Measurements from ENCODE around the gene ZDHHC24. TPM values are rescaled to one million over a fixed set of nuclear protein-coding genes. Genes with fewer than 3 reads are reported as not detected.
A peak's percentile ranks its signal among the peaks of the same experiment; 100 is the strongest.

Gene ZDHHC24
- total and polyA plus RNA-seq, 2 donors from 2014 or later = 13.2 to 18.7 TPM

DNA sequence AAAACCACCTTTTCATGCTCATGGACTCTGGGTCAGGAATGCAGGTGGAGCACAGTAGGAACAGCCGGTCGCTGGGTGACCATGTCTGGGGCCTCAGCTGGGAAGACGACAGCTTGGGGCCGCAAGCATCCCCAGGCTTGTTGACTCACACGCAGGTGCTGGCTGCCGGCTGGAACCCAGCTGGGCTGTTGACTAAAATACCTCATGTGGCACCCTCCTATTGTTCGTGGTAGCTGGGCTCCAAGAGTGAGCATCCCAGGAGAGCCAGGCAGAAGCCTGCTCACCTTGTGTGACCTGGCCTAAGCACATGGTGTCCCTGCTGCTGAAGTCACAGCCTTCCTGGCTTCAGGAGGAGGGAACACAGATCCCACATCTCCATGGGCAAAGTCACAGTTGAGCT, 56.2 kb downstream of the ZDHHC24 start:
- H3K27me3 ChIP-seq (ENCODE audit: control insufficient read depth, insufficient read depth, low read length) = no peaks in the 10 kb centered on the region
- H3K9me3 ChIP-seq (ENCODE audit: control insufficient read depth in 2 of 3, insufficient read depth in 1 of 3, low read length in 3 of 3) = no peaks in the 10 kb centered on the region
- peaks cover 0 to 8% (median 3%) of the 10 kb centered on the region in 3 donors for H3K36me3 ChIP-seq (ENCODE audit: control insufficient read depth in 2 of 3, insufficient read depth in 3 of 3, low read length in 3 of 3)
- H3K4me1 ChIP-seq (ENCODE audit: control insufficient read depth in 2 of 3, insufficient read depth in 2 of 3, low read depth in 1 of 3, low read length in 3 of 3) = peaks cover 0 to 8% (median 0%) of the 10 kb centered on the region in 3 donors
- H3K27ac ChIP-seq (ENCODE audit: low read depth in 2 of 2, low read length in 2 of 2) = no peak overlapping the region
- DNase-seq (no peak), FAIRE-seq (no peak)
- no peak overlapping the region for H3K4me3 ChIP-seq (ENCODE audit: low read length in 3 of 3)
- intact Hi-C loops (cut with DNase I) = no loop called here
- H3K9ac ChIP-seq (ENCODE audit: low read length in 3 of 3) = no peak overlapping the region
- TF ChIP-seq, protein P1, sequence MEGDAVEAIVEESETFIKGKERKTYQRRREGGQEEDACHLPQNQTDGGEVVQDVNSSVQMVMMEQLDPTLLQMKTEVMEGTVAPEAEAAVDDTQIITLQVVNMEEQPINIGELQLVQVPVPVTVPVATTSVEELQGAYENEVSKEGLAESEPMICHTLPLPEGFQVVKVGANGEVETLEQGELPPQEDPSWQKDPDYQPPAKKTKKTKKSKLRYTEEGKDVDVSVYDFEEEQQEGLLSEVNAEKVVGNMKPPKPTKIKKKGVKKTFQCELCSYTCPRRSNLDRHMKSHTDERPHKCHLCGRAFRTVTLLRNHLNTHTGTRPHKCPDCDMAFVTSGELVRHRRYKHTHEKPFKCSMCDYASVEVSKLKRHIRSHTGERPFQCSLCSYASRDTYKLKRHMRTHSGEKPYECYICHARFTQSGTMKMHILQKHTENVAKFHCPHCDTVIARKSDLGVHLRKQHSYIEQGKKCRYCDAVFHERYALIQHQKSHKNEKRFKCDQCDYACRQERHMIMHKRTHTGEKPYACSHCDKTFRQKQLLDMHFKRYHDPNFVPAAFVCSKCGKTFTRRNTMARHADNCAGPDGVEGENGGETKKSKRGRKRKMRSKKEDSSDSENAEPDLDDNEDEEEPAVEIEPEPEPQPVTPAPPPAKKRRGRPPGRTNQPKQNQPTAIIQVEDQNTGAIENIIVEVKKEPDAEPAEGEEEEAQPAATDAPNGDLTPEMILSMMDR (IDR thresholded peaks at IDR 0.05; ENCODE audit: borderline replicate concordance, extremely low read depth, insufficient read depth) = no peak

DNA sequence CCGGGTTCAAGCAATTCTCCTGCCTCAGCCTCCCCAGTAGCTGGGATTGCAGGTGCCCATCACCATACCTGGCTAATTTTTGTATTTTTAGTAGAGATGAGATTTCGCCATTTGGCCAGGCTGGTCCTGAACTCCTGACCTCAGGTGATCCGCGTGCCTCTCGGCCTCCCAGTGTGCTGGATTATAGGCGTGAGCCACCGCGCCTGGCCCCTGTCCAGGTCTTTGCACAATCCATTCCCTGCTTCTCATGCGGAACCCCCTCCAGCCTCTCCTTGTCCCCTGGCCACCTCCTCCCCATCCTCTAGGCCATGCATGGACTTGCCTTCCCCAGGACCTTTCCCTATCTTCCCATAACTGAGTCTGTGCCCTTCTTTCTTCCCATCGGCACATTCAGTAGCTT, 56.9 kb downstream of the ZDHHC24 start:
- FAIRE-seq (no peak), DNase-seq (peak in 1 of 5 donors; percentile 14)
- Histone ChIP-seq H3K36me3 (ENCODE audit: control insufficient read depth in 2 of 3, insufficient read depth in 3 of 3, low read length in 3 of 3) (peaks cover 0 to 8% (median 3%) of the 10 kb centered on the region in 3 donors), H3K27ac (ENCODE audit: low read depth in 2 of 2, low read length in 2 of 2) (no peak overlapping the region), H3K9me3 (ENCODE audit: control insufficient read depth in 2 of 3, insufficient read depth in 1 of 3, low read length in 3 of 3) (no peaks in the 10 kb centered on the region), H3K4me1 (ENCODE audit: control insufficient read depth in 2 of 3, insufficient read depth in 2 of 3, low read depth in 1 of 3, low read length in 3 of 3) (peaks cover 0 to 9% (median 0%) of the 10 kb centered on the region in 3 donors), H3K27me3 (ENCODE audit: control insufficient read depth, insufficient read depth, low read length) (no peaks in the 10 kb centered on the region), H3K4me3 (ENCODE audit: low read length in 3 of 3) (no peak overlapping the region), H3K9ac (ENCODE audit: low read length in 3 of 3) (no peak overlapping the region)
- TF ChIP-seq, protein P1 (IDR thresholded peaks at IDR 0.05; ENCODE audit: borderline replicate concordance, extremely low read depth, insufficient read depth) = no peak
- intact Hi-C loops (cut with DNase I) = no loop called here

GRCh38 chr11:66484806-66485380, 61.0 kb downstream of the ZDHHC24 start:
- Histone ChIP-seq H3K36me3 (ENCODE audit: control insufficient read depth in 2 of 3, insufficient read depth in 3 of 3, low read length in 3 of 3) (peaks cover 0 to 6% (median 3%) of the 10 kb centered on the region in 3 donors), H3K4me3 (ENCODE audit: low read length in 3 of 3) (no peak overlapping the region), H3K27me3 (ENCODE audit: control insufficient read depth, insufficient read depth, low read length) (no peaks in the 10 kb centered on the region), H3K4me1 (ENCODE audit: control insufficient read depth in 2 of 3, insufficient read depth in 2 of 3, low read depth in 1 of 3, low read length in 3 of 3) (peaks cover 0 to 5% (median 5%) of the 10 kb centered on the region in 3 donors), H3K9me3 (ENCODE audit: control insufficient read depth in 2 of 3, insufficient read depth in 1 of 3, low read length in 3 of 3) (no peaks in the 10 kb centered on the region), H3K9ac (ENCODE audit: low read length in 3 of 3) (no peak overlapping the region), H3K27ac (ENCODE audit: low read depth in 2 of 2, low read length in 2 of 2) (no peak overlapping the region)
- peak in 2 of 5 donors; percentile 20 to 61 for DNase-seq
- no peak for FAIRE-seq
- TF ChIP-seq, protein P1 (IDR thresholded peaks at IDR 0.05; ENCODE audit: borderline replicate concordance, extremely low read depth, insufficient read depth) = no peak
- intact Hi-C loops (cut with DNase I) = no loop called here

Data from kidney (tissue), 14 donors.